Type B pancreatic cell (in vitro differentiated cells): ENCODE data around the gene LTF. TPM values are rescaled to one million over a fixed set of nuclear protein-coding genes. Genes with fewer than 3 reads are reported as not detected.

Source experiments
- DNase-seq: peaks from one replicate; pipeline ENCODE4 v3.0.0; 2021; ENCODE audit warnings: mixed read lengths; ENCODE audit not compliant: unreplicated experiment; ENCODE audit errors: extremely low spot score
- H3K27ac Mint-ChIP-seq: 2 replicates; pipeline ENCODE4 v1.8.0; 2021; ENCODE audit warnings: mild to moderate bottlenecking, mixed read lengths
- H3K27me3 Mint-ChIP-seq: 2 replicates; pipeline ENCODE4 v1.8.0; 2021; ENCODE audit warnings: mixed read lengths
- H3K36me3 Mint-ChIP-seq: 2 replicates; pipeline ENCODE4 v1.8.0; 2021; ENCODE audit warnings: mixed read lengths
- H3K4me1 Mint-ChIP-seq: one replicate; pipeline ENCODE4 v1.8.0; 2021; ENCODE audit warnings: mixed read lengths; ENCODE audit not compliant: unreplicated experiment
- H3K4me3 Mint-ChIP-seq: 2 replicates; pipeline ENCODE4 v1.8.0; 2021; ENCODE audit warnings: mild to moderate bottlenecking, mixed read lengths
- H3K9me3 Mint-ChIP-seq: 2 replicates; pipeline ENCODE4 v1.8.0; 2021; ENCODE audit warnings: mixed read lengths
- total RNA-seq: library from RNA; stranded (reverse); gene quantifications from 2 replicates; pipeline ENCODE4 v1.2.1, GENCODE V29; 2021; ENCODE audit warnings: low replicate concordance
- TF ChIP-seq, protein P1 (sequence below): fragments of 200-600 bp; sonication (generic); conservative IDR thresholded peaks from 2 replicates; pipeline ENCODE4 v1.5.0; 2021; ENCODE audit warnings: antibody characterized with exemption, mild to moderate bottlenecking

LTF gene
- total RNA-seq, 1 donor from 2014 or later: not detected

DNA sequence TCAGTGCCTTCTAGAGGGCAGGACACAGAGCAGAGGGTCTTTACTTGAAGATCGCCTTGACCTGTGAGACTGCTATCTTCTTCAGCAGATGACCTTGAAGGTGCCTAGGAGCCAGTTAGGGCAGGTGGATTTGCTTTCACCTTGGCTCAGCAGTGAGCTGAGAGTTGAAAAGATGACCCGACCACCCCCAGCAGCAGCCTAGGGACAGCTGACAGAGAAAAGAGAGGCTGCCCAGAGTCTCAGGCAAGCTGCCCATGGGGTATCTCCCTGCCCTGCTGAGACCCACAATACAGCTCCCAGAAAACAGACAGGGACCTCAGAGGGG lies 453 bp upstream of the LTF start:
- DNase-seq: no peak
- Mint-ChIP-seq H3K27me3 (peaks cover 41% of the 10 kb centered on the region), H3K27ac (no peak overlapping the region), H3K9me3 (no peaks in the 10 kb centered on the region), H3K4me1 (no peaks in the 10 kb centered on the region), H3K36me3 (no peaks in the 10 kb centered on the region), H3K4me3 (no peak overlapping the region)
- TF ChIP-seq, protein P1, sequence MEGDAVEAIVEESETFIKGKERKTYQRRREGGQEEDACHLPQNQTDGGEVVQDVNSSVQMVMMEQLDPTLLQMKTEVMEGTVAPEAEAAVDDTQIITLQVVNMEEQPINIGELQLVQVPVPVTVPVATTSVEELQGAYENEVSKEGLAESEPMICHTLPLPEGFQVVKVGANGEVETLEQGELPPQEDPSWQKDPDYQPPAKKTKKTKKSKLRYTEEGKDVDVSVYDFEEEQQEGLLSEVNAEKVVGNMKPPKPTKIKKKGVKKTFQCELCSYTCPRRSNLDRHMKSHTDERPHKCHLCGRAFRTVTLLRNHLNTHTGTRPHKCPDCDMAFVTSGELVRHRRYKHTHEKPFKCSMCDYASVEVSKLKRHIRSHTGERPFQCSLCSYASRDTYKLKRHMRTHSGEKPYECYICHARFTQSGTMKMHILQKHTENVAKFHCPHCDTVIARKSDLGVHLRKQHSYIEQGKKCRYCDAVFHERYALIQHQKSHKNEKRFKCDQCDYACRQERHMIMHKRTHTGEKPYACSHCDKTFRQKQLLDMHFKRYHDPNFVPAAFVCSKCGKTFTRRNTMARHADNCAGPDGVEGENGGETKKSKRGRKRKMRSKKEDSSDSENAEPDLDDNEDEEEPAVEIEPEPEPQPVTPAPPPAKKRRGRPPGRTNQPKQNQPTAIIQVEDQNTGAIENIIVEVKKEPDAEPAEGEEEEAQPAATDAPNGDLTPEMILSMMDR: no peak

DNA sequence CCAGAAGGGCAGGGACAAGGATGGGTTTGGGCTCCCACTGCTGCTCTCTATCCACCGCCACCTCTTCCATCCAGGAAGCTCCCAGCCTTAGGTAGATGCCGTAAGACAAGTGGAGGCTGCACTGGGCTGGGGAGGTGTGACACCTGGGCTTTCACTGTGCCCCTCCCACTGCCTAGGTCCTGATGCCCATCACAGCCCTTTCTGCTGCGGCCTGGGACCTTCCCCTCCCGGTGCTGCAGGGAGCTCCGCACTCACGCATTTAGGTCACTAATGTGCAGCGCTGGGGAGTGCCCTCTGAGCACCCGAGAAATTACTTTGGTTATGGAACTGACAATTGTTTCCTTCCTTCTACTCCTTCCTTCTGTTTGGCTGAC lies 850 bp downstream of the LTF start:
- Mint-ChIP-seq H3K27ac (no peak overlapping the region), H3K4me1 (no peaks in the 10 kb centered on the region), H3K36me3 (no peaks in the 10 kb centered on the region), H3K27me3 (peaks cover 51% of the 10 kb centered on the region), H3K9me3 (no peaks in the 10 kb centered on the region), H3K4me3 (no peak overlapping the region)
- TF ChIP-seq, protein P1: no peak
- no peak for DNase-seq

DNA sequence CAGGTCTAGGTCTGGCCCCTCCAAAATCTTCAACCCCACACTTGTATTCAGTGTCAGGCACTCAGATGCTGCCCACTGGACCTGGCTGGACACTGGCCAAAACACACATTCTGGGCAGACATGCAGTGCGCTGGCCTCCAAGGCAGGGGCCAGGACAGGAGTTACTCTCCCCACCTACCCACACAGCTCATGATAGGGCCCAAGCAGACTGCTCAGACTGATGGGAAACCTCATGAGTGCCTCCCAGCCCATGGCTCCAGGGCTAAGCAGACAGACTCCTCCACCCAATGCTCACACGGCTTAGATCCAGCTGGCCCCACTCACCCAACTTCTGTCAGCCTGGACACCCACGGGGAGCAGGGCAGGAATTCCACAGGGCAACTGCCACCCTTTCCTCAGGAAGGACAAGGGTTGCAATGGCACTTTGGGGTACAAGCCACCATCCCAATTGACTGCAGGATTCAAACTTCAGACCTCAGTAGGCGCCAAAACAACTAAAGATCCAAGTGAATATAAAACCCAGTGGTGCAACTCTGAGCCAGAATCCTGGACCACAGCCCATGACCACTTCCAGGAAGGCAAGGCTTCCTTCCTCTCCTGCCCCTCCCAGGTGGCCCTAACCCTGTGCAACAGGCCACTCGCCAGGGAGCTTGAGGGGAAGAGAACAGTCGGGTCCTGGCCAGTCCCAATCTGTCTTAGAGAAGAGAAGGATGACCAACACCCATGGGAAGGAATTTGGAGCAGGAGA lies 1.4 kb downstream of the LTF start:
- Mint-ChIP-seq H3K4me3 (no peak overlapping the region), H3K4me1 (no peaks in the 10 kb centered on the region), H3K9me3 (no peaks in the 10 kb centered on the region), H3K36me3 (no peaks in the 10 kb centered on the region), H3K27ac (no peak overlapping the region), H3K27me3 (peaks cover 51% of the 10 kb centered on the region)
- no peak for DNase-seq
- TF ChIP-seq, protein P1: no peak

DNA sequence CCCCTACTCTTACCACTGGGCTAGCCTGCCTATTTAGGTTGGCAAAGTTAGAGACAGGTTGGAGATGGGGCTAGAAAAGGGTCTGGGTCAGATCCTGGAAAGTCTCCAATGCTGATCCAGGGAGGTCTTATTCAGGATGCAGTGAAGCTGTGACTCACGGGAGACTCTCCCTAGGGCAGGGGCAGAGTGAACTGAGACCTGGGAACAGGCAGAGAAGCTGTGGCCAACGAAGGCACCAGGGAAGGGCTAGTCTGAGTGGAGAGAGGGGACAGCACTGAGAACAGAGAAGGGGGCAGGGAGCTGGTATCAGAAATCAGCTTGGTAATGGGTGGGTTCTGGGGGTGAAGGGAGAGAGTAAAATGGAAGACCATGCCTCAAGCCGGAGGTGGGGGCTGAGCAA lies 2.2 kb downstream of the LTF start:
- Mint-ChIP-seq H3K27me3 (peaks cover 51% of the 10 kb centered on the region), H3K4me3 (no peak overlapping the region), H3K4me1 (no peaks in the 10 kb centered on the region), H3K36me3 (no peaks in the 10 kb centered on the region), H3K9me3 (no peaks in the 10 kb centered on the region), H3K27ac (no peak overlapping the region)
- no peak for DNase-seq
- TF ChIP-seq, protein P1: no peak

DNA sequence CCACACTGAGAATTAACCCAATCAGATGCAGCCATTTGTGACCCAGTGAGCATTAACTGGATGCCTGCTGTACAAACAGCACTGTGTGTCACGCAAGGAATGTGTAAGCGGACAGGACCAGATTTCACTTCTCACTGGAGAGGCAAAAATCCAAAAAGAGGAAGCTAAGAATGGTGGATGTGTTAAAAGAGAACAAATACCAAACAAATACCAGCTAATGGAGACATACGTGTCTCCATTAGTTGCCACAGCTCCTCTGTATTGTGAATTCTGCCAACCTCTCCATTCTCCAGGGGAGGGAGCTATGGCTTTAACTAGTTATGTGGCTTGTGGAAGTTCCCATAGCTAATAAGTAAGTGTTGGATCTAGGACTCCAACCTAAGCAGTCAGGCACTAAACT lies 2.6 kb downstream of the LTF start:
- TF ChIP-seq, protein P1: no peak
- Mint-ChIP-seq H3K36me3 (no peaks in the 10 kb centered on the region), H3K4me1 (no peaks in the 10 kb centered on the region), H3K4me3 (no peak overlapping the region), H3K27ac (no peak overlapping the region), H3K27me3 (peaks cover 51% of the 10 kb centered on the region), H3K9me3 (no peaks in the 10 kb centered on the region)
- DNase-seq: no peak

GRCh38 chr3:46460051-46460450 lies 4.7 kb downstream of the LTF start:
- no peaks in the 10 kb centered on the region for H3K9me3 Mint-ChIP-seq
- TF ChIP-seq, protein P1: no peak
- H3K36me3 Mint-ChIP-seq: no peaks in the 10 kb centered on the region
- H3K4me1 Mint-ChIP-seq: no peaks in the 10 kb centered on the region
- H3K4me3 Mint-ChIP-seq: no peak overlapping the region
- peaks cover 44% of the 10 kb centered on the region for H3K27me3 Mint-ChIP-seq
- no peak overlapping the region for H3K27ac Mint-ChIP-seq
- DNase-seq: no peak
